ENCODE measurements around the gene NAP1L1. TPM values are rescaled to one million over a fixed set of nuclear protein-coding genes. Genes with fewer than 3 reads are reported as not detected.

NAP1L1 gene
- total RNA-seq, 2 experiments from 2014 or later: 348 to 904 TPM

- Histone ChIP-seq H3K36me3 (ENCODE audit: insufficient read depth, low read length) (no peaks in the 10 kb centered on the region), H3K4me1 (ENCODE audit: insufficient read depth, low read length, poor library complexity, severe bottlenecking) (no peaks in the 10 kb centered on the region), H3K4me3 (ENCODE audit: low read depth, low read length, poor library complexity, severe bottlenecking) (no peak overlapping the region), H3K27ac (ENCODE audit: low read depth, low read length, poor library complexity, severe bottlenecking) (no peak overlapping the region), H3K9me2 (ENCODE audit: insufficient read depth, low read length) (no peaks in the 10 kb centered on the region), H3K79me2 (ENCODE audit: insufficient read depth, low read depth, low read length) (no peaks in the 10 kb centered on the region), H3K9me3 (ENCODE audit: low read length) (no peaks in the 10 kb centered on the region), H2AFZ (ENCODE audit: low read length) (no peak overlapping the region), H4K20me1 (ENCODE audit: insufficient read depth, low read length) (no peaks in the 10 kb centered on the region), H3K4me2 (ENCODE audit: low read length) (no peak overlapping the region)
- ChIA-PET CTCF (ENCODE audit: unreplicated experiment) (no interaction called here), POLR2A (interaction anchor here (0.6 to 1.3 kb wide), 3 partner anchors 16 to 79 kb away, joined by 3 to 5 read pairs (median 3); no protein-coding TSS in a partner anchor)
- BruUV-seq (replicated peaks): no TSS peak
- DNase-seq (ENCODE audit: low spot score): no peak
- no peak for TF ChIP-seq CTCF (conservative IDR thresholded peaks at IDR 0.05; ENCODE audit: low read length)
- intact Hi-C loops (cut with micrococcal nuclease; ENCODE audit: unreplicated experiment): no loop called here
These were observed 87.5 kb downstream of the NAP1L1 start for GRCh38 chr12:75996861-75997447.

DNA sequence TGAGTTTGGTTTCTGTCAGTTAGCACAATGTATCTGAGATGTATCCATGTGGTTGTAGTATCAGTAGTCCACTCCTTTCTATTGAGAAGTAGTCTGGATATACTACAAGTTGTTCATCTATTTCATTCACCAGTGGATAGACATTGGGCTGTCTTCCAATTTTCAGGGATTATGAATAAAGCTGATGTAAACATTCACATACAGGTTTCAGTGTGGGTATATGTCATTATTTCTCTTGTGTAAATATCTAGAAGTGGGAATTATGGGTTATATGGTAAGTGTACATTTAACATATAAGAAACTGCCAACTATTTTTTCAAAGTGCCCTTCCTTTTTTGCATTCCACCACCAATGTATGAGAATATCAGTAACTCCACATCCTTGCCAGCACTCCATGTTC, 88.8 kb downstream of the NAP1L1 start:
- ChIA-PET POLR2A (interaction anchor here (1.3 to 2.7 kb wide), 4 partner anchors 9 to 17 kb away, joined by 3 to 8 read pairs (median 4); no protein-coding TSS in a partner anchor), CTCF (ENCODE audit: unreplicated experiment) (interaction anchor here (0.6 kb wide), 1 partner anchor 270 kb away, joined by 4 read pairs; no protein-coding TSS in a partner anchor)
- DNase-seq (ENCODE audit: low spot score): no peak
- no TSS peak for BruUV-seq (replicated peaks)
- Histone ChIP-seq H3K79me2 (ENCODE audit: insufficient read depth, low read depth, low read length) (no peaks in the 10 kb centered on the region), H3K36me3 (ENCODE audit: insufficient read depth, low read length) (no peaks in the 10 kb centered on the region), H2AFZ (ENCODE audit: low read length) (no peak overlapping the region), H3K9me2 (ENCODE audit: insufficient read depth, low read length) (no peaks in the 10 kb centered on the region), H4K20me1 (ENCODE audit: insufficient read depth, low read length) (no peaks in the 10 kb centered on the region), H3K4me2 (ENCODE audit: low read length) (no peak overlapping the region), H3K27ac (ENCODE audit: low read depth, low read length, poor library complexity, severe bottlenecking) (no peak overlapping the region), H3K9me3 (ENCODE audit: low read length) (no peaks in the 10 kb centered on the region), H3K4me3 (ENCODE audit: low read depth, low read length, poor library complexity, severe bottlenecking) (no peak overlapping the region), H3K4me1 (ENCODE audit: insufficient read depth, low read length, poor library complexity, severe bottlenecking) (no peaks in the 10 kb centered on the region)
- intact Hi-C loops (cut with micrococcal nuclease; ENCODE audit: unreplicated experiment): no loop called here
- TF ChIP-seq CTCF (conservative IDR thresholded peaks at IDR 0.05; ENCODE audit: low read length) (no peak), EZH2phosphoT487 (IDR thresholded peaks at IDR 0.05; ENCODE audit: borderline replicate concordance, low read depth, low read length) (no peak)

GRCh38 chr12:75994069-75994740, 90.3 kb downstream of the NAP1L1 start:
- TF ChIP-seq CTCF (conservative IDR thresholded peaks at IDR 0.05; ENCODE audit: low read length): no peak
- no peak for TF ChIP-seq EZH2phosphoT487 (IDR thresholded peaks at IDR 0.05; ENCODE audit: borderline replicate concordance, low read depth, low read length)
- Histone ChIP-seq H4K20me1 (ENCODE audit: insufficient read depth, low read length) (no peaks in the 10 kb centered on the region), H3K4me2 (ENCODE audit: low read length) (no peak overlapping the region), H3K27ac (ENCODE audit: low read depth, low read length, poor library complexity, severe bottlenecking) (no peak overlapping the region), H3K9me2 (ENCODE audit: insufficient read depth, low read length) (no peaks in the 10 kb centered on the region), H3K4me3 (ENCODE audit: low read depth, low read length, poor library complexity, severe bottlenecking) (no peak overlapping the region), H2AFZ (ENCODE audit: low read length) (no peak overlapping the region), H3K4me1 (ENCODE audit: insufficient read depth, low read length, poor library complexity, severe bottlenecking) (no peaks in the 10 kb centered on the region), H3K9me3 (ENCODE audit: low read length) (no peaks in the 10 kb centered on the region), H3K79me2 (ENCODE audit: insufficient read depth, low read depth, low read length) (no peaks in the 10 kb centered on the region), H3K36me3 (ENCODE audit: insufficient read depth, low read length) (no peaks in the 10 kb centered on the region)
- BruUV-seq (replicated peaks): no TSS peak
- intact Hi-C loops (cut with micrococcal nuclease; ENCODE audit: unreplicated experiment): no loop called here
- DNase-seq (ENCODE audit: low spot score): no peak
- POLR2A ChIA-PET: interaction anchor here (1.4 to 2.7 kb wide), 2 partner anchors 13 kb away, joined by 3 to 8 read pairs; no protein-coding TSS in a partner anchor
- CTCF ChIA-PET (ENCODE audit: unreplicated experiment): no interaction called here

Data from OCI-LY7 (cell line).